ENCODE results near the gene PCDHA7.
"Not testable (repeated sequence)": the region's sequence is repeated elsewhere in the genome, so short reads cannot be mapped to it uniquely, and the experiment has no call there.

PCDHA7 gene

GRCh38 chr5:140827704-140828361, 6.2 kb upstream of the PCDHA7 start, which contains the start of gene PCDHA6:
Gene PCDHA6, plus strand, starts transcription at chr5:140827960. Its CDS starts 132 bp downstream, at chr5:140828092.
- DNase-seq (ENCODE audit: extremely low spot score), result no peak
- no peak for TF ChIP-seq CTCF (IDR thresholded peaks at IDR 0.05; ENCODE audit: control extremely low read depth, extremely low read depth, low read depth, missing control alignments)
- ChIA-PET POLR2A (no interaction called here), CTCF (interaction anchor here (1.2 kb wide), 1 partner anchor 11 kb away, joined by 4 read pairs; no protein-coding TSS in a partner anchor)

- CTCF ChIA-PET, result no interaction called here
- TF ChIP-seq CTCF (IDR thresholded peaks at IDR 0.05; ENCODE audit: control extremely low read depth, extremely low read depth, low read depth, missing control alignments), result no peak
- POLR2A ChIA-PET, result no interaction called here
- no peak for DNase-seq (ENCODE audit: extremely low spot score)
Measured at GRCh38 chr5:140828362-140828737, 5.7 kb upstream of the PCDHA7 start.

GRCh38 chr5:140829511-140830501, 4.3 kb upstream of the PCDHA7 start:
- CTCF ChIA-PET; POLR2A ChIA-PET; DNase-seq (ENCODE audit: extremely low spot score): not testable (repeated sequence)

- DNase-seq (ENCODE audit: extremely low spot score); CTCF ChIA-PET; POLR2A ChIA-PET: not testable (repeated sequence)
Measured at GRCh38 chr5:140834439-140835008, 455 bp downstream of the PCDHA7 start.

GRCh38 chr5:140835622-140836510, 1.8 kb downstream of the PCDHA7 start:
- CTCF ChIA-PET, result no interaction called here
- POLR2A ChIA-PET, result no interaction called here
- no peak for TF ChIP-seq CTCF (IDR thresholded peaks at IDR 0.05; ENCODE audit: control extremely low read depth, extremely low read depth, low read depth, missing control alignments)
- no peak for DNase-seq (ENCODE audit: extremely low spot score)

GRCh38 chr5:140840978-140841962, 7.2 kb downstream of the PCDHA7 start, which contains the start of gene PCDHA8:
Gene PCDHA8, plus strand, starts transcription at chr5:140841187. Its CDS starts 135 bp downstream, at chr5:140841322.
- TF ChIP-seq CTCF (IDR thresholded peaks at IDR 0.05; ENCODE audit: control extremely low read depth, extremely low read depth, low read depth, missing control alignments), result no peak
- ChIA-PET POLR2A (no interaction called here), CTCF (no interaction called here)
- DNase-seq (ENCODE audit: extremely low spot score), result no peak

Measured in GM10248 (cell line).